Fibroblast of skin of abdomen (primary cell): ENCODE results near the gene EEFSEC.

Source experiments
- DNase-seq: peaks from one replicate; pipeline ENCODE4 v3.0.0-alpha.2; 2013

Gene EEFSEC

GRCh38 chr3:128353361-128353965, 200.2 kb downstream of the EEFSEC start:
- no peak for DNase-seq

- no peak for DNase-seq
These were observed 200.9 kb downstream of the EEFSEC start for GRCh38 chr3:128353991-128354687.

DNA sequence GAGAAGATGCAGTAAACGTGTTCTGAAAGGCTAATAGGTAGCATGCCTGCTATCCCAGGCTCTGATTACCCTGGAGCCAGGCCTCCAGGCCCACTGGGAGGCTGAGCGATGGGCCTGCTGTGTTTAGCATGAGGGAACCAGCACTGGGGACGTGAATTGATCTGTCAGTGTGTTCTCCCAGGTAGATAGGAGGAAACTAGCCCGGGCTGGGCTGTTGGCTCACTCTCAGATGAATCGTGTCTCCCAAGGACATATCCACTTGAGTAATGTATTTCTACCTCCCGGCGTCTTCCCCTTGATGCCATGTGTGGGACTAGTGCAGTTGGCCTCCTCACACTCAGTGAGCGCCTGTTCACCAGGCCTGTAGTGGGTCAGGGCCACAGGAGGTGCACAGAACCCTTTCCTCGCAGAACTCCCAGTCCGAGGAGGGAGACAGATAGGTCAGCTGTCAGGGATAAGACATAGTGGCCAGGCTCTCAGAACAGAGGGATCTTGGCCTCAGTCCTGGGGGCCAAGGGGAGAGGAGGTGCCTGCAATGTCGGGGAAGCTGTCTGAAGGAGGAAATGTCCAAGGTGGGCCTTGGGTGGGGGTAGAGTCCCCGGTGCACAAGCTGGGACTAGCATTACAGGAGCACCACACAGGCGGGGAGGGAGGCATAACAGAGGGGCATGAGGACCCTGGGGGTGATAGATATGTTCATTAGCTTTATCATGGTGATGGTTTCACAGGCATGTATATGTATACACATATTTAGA, 201.7 kb downstream of the EEFSEC start:
- no peak for DNase-seq

DNA sequence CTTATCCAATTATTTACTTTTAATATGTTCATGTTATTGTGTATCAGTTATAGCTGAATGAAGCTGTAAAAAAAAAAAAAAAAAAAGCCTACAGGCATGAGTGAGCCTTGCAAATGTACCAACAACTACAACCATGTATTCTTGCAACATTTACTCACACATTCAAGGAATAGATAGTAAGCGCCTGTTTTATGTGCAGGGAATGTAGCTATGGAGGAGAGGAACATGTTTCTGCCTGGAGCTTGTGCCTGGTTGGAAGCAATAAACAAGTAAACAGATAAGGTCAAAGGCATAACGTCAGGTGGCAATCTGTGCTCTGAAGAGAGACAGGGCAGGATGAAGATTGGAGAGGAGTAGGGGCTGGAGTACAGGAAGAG, 202.2 kb downstream of the EEFSEC start:
- DNase-seq: no peak

DNA sequence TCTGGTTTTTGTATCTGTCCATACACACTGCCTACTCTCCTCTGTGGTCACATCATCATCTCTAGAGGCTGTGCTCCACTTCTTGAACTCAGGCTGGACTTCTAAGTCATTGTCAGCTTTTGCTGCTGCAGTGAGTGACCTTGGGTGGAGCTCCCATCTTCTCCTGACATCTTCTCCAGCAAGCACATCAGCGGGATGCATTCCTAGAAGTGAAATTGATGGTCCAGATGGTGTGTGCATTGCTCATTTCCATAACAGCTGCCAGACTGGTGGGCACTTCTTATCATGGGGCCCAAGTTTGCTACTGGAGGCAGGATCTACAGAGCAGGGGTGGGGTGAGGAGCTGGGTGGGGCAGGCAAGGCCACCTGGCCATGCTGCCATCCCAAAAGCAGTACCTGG, 203.5 kb downstream of the EEFSEC start:
- DNase-seq: no peak

DNA sequence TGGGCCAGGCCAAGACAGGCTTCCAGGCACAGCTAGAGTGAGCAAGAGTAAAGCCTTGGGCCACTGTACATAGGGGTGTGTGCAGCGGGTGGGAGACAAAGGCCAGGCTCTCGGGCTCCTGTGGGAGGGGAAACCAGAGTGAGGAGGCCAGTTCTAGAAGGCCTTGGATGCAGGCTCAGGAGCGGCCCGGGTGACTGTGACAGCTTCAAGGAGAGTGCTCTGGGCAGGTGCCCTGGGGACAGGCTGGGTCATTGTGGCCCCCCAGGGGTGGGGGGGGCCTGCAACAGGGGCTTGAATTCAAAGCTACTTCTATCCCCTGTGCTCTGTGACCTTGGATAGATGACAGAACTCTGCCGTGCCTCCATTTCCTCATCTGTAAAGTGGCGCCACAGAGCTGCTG, 204.3 kb downstream of the EEFSEC start:
- DNase-seq: no peak

DNA sequence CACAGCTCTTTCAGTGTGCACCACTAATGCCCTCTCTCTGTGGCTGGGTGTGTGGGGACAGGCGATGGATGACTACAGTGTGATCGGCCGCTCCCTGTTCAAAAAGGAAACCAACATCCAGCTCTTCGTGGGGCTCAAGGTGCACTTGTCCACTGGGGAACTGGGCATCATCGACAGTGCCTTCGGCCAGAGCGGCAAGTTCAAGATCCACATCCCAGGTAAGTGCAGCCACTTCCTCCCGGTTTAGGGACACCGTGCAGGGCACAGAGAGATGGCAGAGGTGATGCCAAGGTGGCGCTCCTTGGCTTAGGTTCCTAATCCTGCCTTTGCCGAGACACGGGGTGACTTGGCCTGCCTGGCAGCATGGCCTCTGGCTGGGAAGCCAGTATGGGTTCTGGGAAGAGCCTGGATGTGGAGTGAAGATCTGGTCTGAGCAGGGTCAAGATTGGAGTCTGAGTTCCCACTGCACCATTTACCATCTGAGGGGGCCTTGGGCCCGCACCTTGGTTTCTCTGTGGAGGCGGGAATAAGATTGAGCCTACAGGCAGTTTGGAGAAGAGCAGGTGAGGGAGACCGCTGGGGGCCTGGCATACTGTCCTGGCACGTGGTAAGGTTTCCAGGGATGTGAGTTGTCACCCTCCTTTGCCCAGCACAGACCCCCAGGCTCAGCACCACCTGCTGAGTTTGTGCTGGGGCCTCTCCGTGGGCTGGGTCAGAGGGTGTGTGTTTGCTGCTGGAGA, 205.0 kb downstream of the EEFSEC start:
- DNase-seq: no peak

DNA sequence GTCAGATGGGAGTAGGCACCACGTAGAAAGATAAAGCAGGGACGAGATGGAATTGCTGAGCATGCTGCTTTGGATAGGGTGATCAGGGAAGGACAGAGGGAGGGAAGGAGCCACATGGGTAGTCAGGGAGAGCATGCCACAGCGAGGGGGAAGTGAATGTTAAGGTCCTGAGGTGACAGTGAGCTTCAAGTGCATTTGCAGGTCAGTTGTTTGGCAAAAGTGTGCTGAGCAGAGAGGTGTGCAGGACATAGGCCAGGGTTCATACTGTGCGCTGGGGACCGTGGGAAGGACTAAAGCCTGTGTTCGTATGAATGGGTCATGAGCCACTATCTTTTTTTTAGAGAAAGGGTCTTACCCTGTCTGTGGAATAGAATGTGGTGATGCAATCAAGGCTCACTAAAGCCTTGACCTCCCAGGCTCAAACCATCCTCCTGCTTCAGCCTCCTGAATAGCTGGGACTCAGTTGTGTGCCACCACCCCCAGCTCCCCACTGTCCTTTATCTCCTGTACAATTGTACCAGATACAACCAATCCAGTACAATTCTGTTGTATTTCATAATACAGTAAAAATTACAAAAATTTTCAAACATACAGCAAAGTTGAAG, 205.9 kb downstream of the EEFSEC start:
- DNase-seq: no peak

- DNase-seq: no peak
These were observed 206.8 kb downstream of the EEFSEC start for GRCh38 chr3:128359846-128360642.

GRCh38 chr3:128360705-128361271, 207.5 kb downstream of the EEFSEC start:
- DNase-seq: no peak

GRCh38 chr3:128362026-128362965, 209.0 kb downstream of the EEFSEC start:
- no peak for DNase-seq

- DNase-seq: no peak
These were observed 211.0 kb downstream of the EEFSEC start for GRCh38 chr3:128364291-128364690.

DNA sequence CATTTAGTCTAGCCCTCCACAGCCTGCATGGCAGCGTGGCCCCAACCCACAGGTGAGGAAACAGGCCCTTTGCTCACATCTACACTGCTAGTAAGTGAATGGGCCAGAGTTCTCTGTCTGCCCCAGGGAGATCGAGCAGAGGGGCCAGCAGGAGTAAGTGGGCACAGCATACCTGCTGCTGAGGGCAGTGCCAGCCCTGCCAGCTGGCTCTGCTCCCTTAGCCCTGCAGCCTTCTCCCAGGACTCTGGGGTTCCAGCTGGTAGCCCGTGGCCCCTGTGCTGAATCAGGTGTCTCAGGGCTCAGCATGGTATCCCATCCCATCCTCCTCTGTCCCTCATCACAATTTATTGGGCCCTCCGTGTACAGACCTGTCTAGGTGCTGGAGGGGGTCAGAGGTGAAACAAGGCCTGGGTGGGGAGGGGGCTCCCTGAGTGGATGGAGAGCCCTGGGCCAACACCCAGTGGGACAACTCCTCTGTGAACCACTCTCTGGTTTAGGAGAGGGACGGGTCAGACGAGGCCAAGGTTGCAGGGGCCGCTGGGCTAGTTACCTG, 211.6 kb downstream of the EEFSEC start:
- DNase-seq: no peak

GRCh38 chr3:128366136-128366535, 212.9 kb downstream of the EEFSEC start:
- DNase-seq: no peak

DNA sequence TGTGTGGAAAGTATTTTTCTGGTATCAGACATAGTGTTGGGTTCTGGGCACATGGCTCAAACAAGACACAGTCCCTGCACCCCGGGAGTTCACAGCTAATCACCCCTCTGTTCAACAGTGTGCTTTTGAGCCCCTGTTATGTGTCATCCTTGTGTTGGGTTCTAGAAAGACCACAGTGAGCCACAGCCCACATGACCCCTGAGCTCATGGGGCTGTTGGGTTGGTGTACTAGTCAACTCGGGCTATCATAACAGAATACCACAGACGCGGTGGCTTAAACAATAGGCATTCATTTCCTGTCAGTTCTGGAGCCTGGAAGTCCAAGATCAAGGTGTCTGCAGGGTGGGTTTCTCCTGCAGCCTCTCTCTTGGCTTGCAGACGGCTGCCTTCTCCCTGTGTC, 213.4 kb downstream of the EEFSEC start:
- DNase-seq: no peak

DNA sequence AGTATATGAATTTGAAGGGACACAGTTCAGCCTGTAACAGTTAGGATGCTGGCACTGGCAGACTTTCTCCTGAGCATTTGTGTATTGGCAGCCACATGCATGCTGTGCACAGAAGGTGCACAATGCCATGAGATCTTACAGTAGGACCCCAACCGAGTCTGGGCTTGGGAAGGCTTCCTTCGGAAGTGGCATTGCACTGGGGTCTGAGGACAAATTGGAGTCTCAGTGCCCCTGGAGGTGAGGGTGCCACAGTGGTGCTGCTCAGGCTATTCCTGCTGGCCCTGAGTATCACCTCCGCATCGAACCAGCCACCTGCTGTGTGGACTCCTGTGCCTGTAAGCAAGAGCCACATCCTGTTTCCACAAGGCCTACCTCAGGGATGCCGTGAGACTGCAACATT, 213.9 kb downstream of the EEFSEC start:
- no peak for DNase-seq

DNA sequence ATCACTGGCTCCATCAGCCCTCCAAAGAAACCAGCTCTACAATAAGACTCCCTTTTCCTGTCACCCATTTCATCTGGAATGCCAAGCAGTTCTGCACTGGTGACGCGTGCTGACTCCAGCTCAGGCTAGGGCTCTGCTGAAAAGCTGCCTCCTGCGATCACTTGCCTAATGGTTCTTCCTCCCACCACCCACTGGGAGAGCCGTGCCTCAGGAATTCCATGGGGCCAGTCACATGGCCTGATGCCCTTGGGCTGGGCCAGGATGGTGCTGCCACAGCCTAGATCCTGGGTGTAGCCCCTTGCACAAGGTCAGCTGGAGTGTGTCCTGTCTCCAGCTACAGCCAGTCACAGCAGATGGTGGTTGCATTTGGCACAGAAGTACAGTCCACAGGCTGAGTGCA, 214.5 kb downstream of the EEFSEC start:
- DNase-seq: no peak

DNA sequence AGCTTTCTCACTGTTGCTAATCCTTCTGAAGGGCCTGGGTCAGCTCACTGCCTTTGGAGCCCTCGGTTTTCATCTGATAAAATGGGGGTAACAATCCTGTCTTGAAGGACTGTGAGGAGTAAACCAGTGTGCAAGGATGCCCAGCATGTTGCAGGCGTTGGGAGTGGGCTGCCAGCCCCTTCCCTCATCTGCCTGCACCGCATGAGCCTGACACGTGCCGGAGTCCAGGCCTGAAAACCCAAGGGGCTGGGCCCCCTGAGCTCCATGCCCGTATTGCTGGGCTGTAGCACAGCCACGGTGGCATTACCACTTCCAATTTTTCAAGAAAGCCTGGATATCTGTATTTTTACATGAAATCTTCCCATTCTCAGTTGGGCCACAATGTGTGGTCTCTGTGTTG, 215.3 kb downstream of the EEFSEC start:
- no peak for DNase-seq

DNA sequence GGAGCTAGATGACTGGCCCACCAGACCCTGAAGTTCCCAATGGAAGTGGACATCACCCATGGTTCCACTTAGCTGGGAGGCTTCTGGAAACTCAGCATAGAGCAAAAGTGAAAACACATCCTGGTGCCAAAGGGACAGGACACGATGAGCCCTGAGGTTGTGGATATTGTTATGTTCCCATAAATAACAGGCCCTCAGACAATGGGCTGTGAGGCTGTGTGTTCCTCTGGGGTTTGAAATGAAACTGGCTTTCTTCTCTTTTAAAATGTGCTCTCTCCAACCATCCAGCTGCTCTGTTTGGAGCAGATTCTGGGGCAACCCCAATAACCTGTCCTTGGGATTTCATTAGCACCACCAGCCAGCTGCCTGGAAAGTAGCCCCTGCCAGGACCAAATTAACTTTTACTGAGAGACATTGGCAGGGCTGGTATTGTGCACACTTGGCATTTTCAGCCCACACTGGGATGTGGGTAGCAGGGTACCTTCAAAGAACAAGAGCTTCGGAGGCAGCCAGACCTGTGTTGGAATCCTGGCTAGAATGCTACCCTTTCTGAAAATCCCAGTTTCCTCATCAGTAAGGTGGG, 215.9 kb downstream of the EEFSEC start:
- no peak for DNase-seq
